GM18520 (cell line): ENCODE measurements around the gene TEAD2.

Source experiments
- ATAC-seq: cut with Tn5 transposase; IDR thresholded peaks from one replicate; pipeline ENCODE4 v1.9.1; 2021; ENCODE audit not compliant: unreplicated experiment

TEAD2 gene

DNA sequence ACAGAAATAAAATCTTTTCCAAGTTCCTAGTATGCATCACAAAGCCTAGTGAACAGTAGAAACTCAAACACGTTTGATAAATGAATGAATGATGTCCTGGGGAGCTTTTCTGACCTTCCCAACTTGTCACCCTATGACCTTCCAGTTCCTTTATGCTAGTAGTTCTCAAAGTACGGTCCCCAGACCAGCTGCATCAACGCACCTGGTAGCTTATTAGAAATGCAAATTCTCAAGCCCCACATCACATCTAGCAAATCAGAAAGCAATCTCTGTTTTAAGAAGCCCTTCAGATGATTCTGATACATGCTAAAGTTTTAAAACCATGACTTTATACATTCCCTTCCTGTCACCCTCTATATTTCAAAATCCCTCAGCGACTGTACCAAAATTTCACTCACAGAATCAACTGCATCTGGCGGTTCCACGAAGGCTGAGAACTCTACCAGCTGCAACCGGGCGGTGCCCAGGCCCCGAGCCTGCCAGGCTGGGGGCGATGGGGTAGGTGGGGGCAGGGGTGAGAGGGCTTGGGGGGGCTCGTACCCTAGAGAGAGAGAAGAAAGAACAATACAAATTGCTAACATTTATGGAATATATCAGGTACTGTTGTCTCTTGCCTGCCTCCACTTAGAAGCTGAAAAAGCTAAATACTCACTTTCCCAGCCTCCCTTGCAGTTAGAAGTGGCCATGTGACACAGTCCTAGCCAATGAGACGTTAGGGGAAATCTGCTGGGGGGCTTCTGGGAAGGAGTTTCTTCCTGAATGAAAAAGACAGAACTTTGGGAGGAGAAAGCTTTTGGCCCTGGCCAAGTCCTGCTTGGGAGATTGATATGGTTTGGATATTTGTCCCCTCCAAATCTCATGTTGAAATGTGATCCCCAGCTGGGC is 13.7 kb downstream of the TEAD2 start:
- ATAC-seq = no peak

DNA sequence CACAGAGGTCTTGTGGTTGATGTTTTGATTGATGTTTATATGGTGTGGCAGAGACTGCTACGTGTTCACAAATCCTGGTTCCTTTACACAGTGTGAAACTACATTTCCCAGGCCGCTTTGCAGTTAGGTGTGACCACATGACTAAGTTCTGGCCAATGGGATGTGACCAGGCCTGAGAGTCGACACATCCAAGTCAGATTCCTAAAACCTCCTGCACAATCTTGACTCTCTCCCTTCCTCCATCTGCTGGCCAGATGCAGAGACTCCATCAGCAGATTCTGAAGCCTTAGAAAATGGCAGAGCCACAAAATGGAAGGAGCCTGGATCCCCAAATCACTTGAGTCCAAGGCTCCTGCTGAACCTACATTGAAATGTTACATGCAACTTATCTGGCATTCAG is 14.4 kb downstream of the TEAD2 start:
- ATAC-seq = no peak

DNA sequence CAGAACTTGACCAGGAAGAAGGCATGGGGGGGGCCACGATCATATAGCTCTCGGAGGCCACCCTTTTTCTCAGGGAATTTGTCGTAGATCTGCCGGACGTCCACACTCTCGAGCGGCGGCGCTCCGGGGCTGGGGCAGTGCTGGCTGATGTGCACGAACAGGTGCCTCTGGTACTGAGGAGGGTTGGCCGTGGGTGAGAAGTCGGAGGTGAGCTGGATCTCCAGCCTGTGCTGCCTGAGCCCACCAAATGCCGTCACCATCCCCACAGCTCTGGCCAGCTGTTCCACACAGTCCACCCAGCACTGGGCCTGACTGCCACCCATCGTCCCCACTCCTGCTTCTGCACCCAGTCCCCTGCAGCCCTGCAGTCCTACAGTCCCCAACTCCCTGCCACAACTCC is 15.0 kb downstream of the TEAD2 start:
- no peak for ATAC-seq

DNA sequence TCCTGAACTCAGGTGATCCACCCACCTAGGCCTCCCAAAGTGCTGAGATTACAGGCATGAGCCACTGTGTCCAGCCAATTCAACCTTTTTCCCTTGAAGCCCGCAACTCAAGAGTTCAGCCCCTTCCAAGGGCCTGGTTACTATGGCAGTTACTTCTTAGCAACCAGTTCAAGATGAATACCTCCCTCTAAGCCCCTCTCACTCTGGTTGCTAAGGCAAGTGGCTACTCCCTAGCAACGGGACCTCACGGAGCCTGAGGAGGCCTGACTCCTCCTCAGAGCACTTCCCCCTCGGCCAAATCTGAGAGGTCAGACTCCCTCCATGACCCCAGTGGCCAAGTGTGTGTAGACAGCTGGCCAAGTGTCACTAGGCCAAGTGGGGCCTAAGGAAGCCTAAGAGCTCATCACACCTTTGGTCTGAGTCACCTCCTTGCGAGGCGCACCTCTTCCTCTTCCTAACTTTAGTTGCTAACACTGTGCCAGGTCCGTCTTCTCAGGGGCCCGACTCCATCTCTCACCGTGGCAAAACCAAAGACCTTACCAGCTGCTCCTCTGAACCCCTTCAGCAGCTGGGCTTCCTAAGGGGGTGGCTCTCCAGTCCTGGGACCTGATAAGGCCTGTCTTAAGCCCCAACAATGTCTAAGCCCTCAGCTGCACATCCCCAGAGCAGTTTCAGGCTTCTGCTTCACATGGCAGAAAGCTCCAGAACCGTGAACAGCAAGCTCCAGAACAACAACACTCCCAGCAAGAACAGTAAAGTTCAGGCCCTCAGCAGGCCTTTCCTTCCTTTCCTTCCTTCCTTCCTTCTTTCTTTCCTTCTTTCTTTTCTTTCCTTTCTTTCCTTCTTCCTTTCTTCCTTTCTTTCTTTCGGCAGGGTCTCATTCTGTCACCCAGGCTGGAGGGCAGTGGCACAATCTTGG is 17.5 kb downstream of the TEAD2 start:
- no peak for ATAC-seq

DNA sequence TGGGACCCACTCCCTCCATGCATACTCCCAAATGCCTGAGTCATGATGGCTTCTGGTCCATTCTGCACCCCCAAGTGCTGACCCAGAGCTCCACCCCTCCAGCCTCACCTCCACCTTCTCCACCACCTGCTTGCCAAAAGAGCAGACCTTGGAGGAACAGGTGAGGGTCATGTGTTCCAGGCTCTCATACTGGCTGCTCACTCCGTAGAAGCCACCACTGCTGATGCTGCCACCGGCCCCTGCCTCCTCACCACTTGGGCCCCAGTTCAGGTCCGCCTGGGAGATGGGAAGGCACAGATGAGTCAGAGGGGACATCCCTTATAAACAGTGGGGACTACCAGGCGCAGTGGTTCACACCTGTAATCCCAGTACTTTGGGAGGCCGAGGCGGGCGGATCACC is 19.1 kb downstream of the TEAD2 start:
- ATAC-seq = no peak

DNA sequence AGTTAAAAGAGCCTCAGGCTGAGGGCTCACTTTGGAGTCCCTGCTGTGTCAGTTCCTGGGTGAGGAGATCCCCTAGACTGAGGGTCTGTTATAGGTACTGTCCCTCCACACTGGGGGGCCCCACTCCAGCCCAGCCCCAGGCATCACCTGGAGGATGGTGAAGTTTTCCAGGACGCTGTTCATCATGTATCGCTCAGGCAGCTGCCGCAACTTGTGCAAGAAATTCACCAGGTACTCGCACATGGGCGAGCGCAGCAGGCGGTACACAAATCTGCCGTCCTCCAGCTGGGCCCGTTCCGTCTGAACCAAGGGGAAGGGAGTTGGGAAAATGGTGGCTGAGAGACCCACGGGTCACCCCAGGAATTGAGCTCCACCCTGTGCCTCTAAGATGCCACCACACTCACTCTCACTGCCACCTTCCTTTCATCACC is 19.9 kb downstream of the TEAD2 start:
- no peak for ATAC-seq

DNA sequence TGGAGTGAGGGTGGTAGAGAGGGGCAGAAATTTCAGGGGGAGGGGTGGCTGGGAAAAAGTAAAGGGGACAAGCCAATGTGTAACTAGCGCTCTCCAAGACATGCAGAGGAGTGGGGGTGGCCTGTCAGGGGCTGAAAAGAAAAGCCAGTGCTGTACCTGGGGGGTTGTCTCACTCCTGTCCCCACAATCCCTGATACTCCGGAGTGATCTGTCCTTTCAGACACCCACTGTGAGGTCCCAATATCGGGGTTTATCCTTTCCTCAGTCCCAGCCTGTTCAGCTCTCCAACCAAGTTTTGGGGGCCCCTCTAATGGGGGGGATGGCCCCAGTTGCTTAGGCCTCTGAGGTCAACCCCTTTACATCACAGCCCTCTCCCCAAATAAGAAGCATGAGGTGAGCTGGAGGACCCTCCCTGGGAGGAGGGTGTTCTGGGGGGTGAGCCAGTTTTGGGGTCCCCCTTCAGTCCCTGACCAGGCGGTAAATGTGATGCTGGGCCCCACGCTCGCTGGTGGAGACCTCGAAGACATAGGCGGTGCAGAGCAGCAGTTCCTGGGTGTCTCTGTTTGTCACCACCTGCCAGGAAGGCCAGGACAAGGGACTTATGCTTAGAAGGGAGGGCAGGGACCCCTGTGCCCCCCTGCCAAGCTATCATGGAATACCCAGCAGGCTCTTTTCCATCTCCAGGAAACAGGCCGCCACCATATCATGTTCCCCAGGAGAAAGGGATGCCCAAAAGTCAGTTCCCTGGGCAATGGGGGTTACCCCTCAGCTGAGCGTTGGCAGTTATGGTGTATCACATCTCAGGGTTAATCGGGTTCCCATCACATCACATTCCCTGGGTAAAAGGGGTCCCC is 21.1 kb downstream of the TEAD2 start:
- ATAC-seq = no peak

DNA sequence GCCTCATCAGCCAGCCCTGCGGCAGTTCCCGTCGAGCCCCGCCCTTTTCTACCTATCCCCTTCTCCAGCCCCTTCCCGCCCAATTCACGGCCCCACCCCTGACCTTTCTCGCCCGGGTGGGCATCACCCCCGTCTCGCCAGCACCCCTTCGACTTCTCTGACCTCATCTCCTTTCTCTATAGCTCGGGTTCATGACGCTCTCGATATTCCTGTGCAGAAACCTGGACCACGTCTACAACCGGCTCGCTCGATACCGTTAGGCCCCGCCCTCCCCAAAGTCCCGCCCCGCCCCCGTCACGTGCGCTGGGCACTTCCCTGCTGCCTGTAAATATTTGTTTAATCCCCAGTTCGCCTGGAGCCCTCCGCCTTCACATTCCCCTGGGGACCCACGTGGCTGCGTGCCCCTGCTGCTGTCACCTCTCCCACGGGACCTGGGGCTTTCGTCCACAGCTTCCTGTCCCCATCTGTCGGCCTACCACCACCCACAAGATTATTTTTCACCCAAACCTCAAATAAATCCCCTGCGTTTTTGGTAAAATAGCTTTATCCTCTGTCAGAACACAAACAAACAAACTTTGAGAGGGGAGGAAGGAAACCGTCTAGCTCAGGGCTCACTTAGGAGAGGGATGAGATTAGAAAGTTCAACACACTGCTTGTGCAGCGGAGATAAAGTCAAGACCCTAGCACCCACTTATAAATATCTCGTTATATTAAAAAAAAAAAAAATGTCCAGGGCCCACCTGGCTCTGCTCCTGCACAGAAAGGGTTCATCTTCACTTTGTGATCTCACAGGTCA is 21.9 kb downstream of the TEAD2 start:
- ATAC-seq = peak; percentile 58

DNA sequence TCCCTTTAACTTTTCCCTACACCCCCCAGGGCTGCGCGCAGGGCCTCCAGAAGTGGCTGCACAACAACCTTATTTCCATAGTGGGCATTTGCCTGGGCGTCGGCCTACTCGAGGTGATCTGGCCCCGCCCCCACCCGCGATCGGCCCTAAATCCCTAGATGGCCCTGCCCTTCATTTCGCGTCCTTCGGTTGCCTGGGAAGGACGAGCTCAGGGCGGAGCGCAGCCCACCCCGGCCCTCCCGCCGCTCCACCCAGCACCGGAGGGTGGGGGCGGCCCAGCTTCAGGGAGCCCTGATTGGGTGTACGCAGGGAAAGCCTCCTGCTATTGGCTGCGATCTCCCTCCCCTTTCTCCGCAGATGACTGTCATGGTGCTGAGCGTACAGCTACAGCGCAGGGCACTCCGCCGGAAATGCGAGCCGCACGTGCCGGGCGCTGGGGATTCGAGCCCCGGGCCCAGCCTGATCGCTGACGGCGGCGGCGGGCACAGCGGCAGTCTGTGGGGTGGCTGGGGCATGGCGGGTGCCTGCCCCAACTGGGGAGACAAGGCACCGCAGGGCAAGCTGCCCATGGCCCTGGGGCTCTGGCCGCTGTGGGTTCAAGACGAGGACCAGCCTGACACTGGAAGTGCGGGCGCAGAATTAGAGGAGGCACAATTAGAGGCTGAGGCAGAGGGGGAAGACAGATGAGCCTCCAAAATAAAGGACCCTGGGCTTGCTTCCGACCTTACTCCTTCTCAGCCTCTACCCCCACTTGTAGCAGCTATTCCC is 22.7 kb downstream of the TEAD2 start:
- ATAC-seq = no peak

DNA sequence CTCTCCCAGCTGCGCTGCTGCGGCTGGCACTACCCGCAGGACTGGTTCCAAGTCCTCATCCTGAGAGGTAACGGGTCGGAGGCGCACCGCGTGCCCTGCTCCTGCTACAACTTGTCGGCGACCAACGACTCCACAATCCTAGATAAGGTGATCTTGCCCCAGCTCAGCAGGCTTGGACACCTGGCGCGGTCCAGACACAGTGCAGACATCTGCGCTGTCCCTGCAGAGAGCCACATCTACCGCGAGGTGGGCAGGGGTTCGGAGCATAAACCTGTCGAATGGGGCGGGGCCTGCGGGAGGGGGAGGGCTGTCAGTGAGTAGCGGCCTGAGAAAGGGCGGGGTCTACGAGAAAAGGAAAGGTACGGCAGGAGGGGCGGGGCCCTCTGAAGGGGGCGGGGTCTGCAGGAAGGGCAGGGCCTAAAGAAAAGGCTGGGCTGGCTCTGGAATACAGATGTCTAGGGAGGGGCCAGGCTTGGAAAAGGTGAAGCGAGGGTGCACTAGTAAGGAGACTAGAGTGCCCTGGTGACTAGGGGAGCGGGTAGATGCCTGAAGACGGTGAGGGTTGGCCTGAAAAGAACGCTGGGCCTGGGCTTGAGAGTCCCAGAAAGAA is 23.4 kb downstream of the TEAD2 start:
- no peak for ATAC-seq

DNA sequence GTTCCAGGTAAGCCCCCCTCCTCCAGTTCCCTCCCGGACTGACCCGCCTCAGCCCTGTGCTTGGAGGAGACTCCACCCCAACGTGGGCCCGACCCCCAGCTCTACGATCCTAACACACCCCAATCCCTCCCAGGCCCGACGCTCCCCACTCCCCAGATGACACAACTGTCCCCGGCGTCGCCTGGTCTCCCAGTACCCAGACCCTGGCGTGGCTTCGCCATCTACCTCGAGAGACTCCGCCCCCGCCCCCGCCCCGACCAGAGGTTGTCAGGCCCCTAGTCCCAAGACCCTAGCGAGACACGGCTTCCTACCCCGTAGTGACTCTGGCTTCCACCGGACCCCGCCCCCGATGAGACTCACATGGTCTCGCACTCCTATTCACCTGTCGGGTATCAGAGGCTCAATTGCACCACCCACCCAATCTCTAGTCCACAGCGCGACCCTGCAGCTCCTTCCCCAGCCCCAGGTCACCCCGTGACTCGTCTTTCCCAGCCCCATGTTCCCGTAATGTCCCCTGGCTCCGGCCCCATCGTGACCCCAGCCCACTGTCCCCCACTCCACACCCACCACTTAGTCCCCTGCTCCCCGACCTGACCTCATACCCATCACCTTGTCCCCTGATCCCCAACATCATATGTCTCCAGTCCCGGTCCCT is 24.1 kb downstream of the TEAD2 start:
- ATAC-seq = no peak

DNA sequence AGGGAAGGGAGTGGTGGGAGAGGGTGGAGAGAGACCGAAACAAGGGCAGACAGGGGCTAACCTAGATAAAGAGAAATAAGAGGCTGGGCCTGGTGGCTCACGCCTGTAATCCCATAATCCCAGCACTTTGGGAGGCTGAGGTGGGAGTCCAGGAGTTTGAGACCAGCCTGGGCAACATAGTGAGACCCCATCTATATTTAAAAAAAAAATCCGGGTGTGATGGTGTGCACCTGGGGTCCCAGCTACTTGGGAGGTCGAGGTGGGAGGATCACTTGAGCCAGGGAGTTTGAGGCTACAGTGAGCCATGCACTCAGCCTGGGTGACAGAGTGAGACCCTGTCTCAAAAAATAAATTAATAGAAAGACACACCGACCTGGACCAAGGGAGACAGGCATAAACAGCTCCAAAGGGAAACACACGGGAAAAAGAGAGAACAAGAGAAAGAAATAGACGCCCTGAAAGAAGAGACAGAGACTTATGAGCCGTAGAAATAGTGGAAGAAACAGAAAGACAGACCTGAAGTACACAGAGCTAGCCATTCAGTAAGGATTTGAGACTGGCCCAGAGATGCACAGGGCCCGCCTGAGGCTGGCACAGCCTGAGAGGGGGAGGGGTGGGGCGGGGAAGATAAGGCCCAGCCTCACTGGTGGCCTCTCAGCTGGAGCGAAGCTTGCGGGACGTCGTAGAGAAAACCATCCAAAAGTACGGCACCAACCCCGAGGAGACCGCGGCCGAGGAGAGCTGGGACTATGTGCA is 24.8 kb downstream of the TEAD2 start:
- no peak for ATAC-seq

DNA sequence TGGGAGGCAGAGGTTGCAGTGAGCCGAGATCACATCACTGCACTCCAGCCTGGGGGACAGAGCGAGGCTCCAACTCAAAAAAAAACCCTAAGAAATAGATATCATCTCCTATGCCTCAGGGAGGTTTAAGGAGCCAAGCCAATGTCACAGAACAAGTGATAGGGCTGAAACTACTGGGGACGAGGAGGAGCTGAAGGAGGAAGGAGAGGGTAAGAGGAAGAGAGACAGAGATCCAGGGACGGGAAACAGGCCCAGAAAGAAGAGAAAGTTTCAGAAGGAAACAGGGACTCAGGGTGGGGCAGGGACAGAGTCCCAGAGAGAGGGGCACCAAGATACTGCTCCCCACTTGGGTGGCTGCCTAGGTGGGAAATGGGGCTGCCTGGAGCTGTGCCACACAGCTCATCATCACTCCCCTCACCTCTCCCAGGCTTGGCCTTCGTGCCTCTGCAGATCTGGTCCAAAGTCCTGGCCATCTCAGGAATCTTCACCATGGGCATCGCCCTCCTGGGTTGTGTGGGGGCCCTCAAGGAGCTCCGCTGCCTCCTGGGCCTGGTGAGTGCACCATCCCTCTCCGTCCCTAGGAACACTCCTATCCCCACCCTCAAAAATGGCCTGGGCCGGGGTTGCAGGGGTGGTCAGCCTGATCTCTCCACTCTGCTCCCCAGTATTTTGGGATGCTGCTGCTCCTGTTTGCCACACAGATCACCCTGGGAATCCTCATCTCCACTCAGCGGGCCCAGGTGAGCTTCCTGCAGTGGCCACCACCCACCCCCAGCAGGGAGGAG is 25.5 kb downstream of the TEAD2 start:
- ATAC-seq = no peak

DNA sequence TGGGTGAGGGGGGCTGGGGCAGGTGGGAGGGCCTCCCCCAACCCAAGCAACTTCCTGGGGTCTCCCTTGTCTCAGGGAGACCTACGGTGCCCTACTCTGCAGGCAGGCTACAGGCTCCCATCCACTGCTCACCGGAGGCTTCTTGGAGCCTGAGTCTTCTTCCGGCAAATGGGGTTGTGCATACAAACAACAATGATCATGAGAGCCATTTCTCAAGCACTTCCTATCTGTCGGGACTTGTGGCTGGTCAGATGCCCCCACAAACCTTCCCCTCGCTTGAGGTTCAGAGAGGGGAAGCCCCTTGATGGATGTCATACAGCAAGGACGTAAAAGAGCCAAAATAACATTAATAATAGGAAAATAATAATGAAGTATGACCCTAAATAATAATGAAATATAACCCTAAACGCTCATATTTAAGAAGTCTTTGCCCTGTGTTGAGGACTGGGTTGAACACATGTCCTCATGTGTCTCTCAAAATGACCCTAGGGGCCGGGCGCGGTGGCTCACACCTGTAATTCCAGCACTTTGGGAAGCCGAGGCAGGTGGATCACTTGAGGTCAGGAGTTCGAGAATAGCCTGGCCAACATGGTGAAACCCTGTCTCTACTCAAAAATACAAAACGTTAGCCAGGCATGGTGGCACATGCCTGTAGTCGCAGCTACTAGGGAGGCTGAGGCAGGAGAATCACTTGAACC is 26.3 kb downstream of the TEAD2 start:
- ATAC-seq = no peak

DNA sequence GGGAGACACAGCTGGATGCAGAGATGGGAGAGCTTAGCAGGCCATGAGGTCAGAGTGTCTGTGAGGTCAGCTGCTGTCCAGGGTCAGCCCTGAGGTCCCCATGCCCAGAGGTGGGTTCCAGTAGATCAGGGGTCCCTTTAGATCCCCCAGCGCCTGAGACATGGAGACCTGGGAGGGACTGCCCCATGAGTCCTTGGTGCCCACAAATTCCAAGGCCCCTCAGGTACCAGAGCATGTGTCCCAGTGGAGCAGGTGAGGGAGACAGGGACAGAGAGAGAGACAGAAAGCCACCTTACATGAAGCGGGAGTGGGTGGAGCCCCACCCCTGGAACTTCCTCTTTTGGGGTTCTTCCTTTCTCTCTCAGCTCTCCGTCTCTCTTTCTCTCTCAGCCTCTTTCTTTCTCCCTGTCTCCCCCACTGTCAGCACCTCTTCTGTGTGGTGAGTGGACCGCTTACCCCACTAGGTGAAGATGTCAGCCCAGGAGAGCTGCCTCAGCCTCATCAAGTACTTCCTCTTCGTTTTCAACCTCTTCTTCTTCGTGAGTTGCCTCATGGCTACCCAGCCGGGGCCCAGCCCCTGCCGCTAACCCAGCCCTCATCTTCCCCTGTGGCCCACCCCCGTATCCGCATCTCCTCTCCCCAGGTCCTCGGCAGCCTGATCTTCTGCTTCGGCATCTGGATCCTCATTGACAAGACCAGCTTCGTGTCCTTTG is 27.0 kb downstream of the TEAD2 start, which contains the start of gene CD37:
Gene CD37 (plus strand): TSS at position 336 of the 713 bp plus-strand sequence. CDS start 135 bp downstream, at position 471.
- no peak for ATAC-seq
